Stimulated activated naive CD8-positive, alpha-beta T cell treated with anti-CD3 and anti-CD28 coated beads, Interleukin-15, amount 100 ng/mL, for 72 hours (primary cell): Measurements from ENCODE around the gene LRRFIP1.

ENCODE experiments used
- ATAC-seq: fragments of 150-1000 bp; cut with Tn5 transposase; 2 replicates; pipeline ENCODE4 v1.10.0; 2021; ENCODE audit warnings: mild to moderate bottlenecking, moderate library complexity
- DNase-seq, 2 donors: peaks; one replicate each; pipeline ENCODE4 v3.0.0; 2021 to 2022
- H3K27ac Mint-ChIP-seq, 2 donors: one replicate each; pipeline ENCODE4 v1.8.0; 2022; ENCODE audit warnings: mild to moderate bottlenecking in 2 of 2, mixed read lengths in 2 of 2, moderate library complexity in 2 of 2
- H3K27me3 Mint-ChIP-seq: one replicate; pipeline ENCODE4 v1.8.0; 2022; ENCODE audit warnings: mixed read lengths
- H3K4me1 Mint-ChIP-seq: one replicate; pipeline ENCODE4 v1.8.0; 2022; ENCODE audit warnings: mild to moderate bottlenecking, mixed read lengths
- H3K4me3 Mint-ChIP-seq, 2 donors: one replicate each; pipeline ENCODE4 v1.8.0; 2022; ENCODE audit warnings: mild to moderate bottlenecking in 2 of 2, mixed read lengths in 2 of 2, moderate library complexity in 1 of 2
- H3K9me3 Mint-ChIP-seq, 2 donors: one replicate each; pipeline ENCODE4 v1.8.0; 2022; ENCODE audit warnings: mixed read lengths in 2 of 2

Gene LRRFIP1

GRCh38 chr2:237625216-237625705, 2.1 kb upstream of the LRRFIP1 start:
- Mint-ChIP-seq H3K27ac (no peak overlapping the region), H3K4me3 (no peak overlapping the region), H3K4me1 (peaks cover 22% of the 10 kb centered on the region), H3K27me3 (peaks cover 31% of the 10 kb centered on the region), H3K9me3 (no peaks in the 10 kb centered on the region)
- ATAC-seq (no peak), DNase-seq (no peak)

DNA sequence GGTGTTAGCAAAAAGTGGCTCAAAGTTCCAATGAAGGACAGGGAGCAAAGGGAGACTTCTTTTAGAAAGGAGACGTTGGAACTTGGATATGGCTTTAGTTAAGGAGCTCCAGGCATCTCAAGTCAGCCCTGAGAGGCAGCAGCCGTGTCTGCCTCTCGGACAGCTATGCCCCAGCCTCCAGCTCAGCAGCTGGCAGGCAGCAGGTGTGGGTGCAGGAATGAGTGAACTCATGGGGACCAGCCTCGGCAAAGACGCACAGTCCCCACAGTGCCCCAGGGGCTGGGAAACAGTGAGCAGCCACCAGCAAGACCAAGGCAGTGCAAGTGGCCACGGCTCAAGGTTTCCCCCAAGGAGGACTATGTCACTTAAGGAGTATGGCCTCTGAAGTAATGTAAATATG, 1.6 kb upstream of the LRRFIP1 start:
- Mint-ChIP-seq H3K4me3 (no peak overlapping the region), H3K27me3 (peaks cover 31% of the 10 kb centered on the region), H3K4me1 (peaks cover 27% of the 10 kb centered on the region), H3K9me3 (no peaks in the 10 kb centered on the region), H3K27ac (no peak overlapping the region)
- DNase-seq, result no peak
- no peak for ATAC-seq

DNA sequence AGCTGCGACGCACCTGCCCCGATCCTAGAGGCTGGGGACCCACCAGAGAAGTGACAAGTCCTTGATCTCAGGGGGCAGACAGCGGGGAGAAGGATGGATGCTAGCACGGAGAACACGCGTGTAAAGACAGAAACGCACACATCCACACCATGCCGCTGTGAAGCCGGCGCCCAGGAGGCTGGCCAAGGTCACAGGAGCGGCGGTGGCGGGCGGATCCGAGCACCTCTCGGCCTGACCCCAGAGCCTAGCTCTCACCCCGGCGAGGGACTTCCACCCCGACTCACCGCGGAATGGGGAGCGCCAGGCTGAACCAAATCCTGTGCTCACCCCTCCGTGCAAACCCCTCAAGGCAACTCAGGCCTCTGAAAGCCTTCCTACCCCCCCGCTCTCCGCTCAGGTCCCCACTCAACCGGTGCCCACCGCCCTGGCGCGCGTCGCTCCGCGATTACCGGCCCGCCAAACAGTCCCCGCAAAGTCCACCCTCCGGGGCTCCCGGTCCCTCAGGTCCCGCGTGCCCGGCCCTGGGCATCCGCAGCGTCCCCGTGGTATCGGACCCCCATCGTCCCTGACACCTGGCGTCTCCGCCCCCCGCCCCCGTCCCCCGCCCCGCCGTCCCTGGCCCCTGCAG, 460 bp upstream of the LRRFIP1 start:
- Mint-ChIP-seq H3K9me3 (no peaks in the 10 kb centered on the region), H3K4me1 (peaks cover 34% of the 10 kb centered on the region), H3K27me3 (peaks cover 31% of the 10 kb centered on the region), H3K27ac (peak overlapping the region in 1 of 2 donors; percentile 86), H3K4me3 (peak overlapping the region; percentile 68 to 78)
- ATAC-seq (no peak), DNase-seq (no peak)

DNA sequence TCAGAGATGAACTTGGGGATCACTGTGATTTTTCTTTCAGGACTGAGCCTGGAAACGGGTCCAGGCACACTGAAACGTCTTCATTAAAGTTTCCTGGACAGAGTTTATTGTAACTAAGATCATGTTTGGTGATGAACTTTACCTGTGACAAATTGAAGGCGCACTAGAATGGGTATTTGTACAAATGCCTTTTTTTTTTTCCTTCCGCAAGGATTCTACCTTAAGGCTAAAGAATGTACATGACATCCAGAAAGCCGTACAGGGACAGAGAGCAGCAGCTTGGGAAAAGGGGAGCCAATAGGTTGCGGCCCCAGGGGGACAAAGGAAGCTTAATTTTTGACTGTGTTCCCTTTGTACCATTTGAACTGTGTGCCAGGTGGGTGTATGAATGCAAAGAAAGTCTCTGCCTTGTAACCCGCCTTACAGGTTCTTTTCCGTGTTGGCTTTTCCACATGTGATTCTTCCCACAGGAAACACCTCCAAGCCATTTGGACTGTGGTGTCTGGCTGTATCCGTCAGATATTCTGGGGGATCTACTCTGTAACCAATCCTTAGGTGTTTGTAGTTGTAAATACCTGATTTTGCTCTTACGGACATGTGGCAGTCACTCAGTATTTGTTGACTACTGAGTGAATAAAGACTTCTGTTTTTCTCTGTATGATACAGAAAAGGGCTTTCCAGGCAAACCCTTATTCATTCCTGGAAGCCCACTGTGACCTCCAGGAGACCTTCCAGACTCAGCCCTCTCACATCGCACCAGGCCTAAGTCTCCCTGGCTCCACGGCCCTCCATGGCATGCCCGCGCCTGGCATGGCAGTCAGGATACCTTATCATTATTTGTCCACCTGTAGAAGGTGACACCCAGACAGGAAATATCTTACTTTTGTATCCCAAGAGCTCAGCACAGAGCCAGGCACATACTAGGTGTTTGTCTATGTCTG, 1.1 kb downstream of the LRRFIP1 start:
- Mint-ChIP-seq H3K27me3 (peaks cover 37% of the 10 kb centered on the region), H3K4me3 (peak overlapping the region; percentile 80 to 83)

DNA sequence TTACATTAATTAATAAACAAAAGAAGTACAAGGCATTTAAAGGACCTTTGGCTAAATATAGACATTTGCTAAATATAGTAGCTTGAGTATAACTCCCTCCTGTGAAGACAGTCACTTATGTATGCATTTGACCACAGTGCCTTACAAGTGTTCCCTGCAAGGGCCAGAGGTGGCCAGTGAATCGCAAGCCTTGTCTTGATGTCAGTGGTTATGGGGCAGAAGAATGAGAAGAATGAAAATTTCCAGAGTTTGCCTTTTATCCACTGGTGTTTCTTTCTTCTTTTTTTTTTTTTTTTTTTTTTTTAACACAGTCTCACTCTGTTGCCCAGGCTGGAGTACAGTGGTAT, 1.8 kb downstream of the LRRFIP1 start:
- H3K9me3 Mint-ChIP-seq, result no peaks in the 10 kb centered on the region
- H3K4me1 Mint-ChIP-seq, result peaks cover 34% of the 10 kb centered on the region
- DNase-seq, result no peak
- peaks cover 37% of the 10 kb centered on the region for H3K27me3 Mint-ChIP-seq
- ATAC-seq, result no peak
- H3K4me3 Mint-ChIP-seq, result no peak overlapping the region
- H3K27ac Mint-ChIP-seq, result no peak overlapping the region

More for the DNA sequence above, 1.1 kb downstream of the LRRFIP1 start:
- peaks cover 34% of the 10 kb centered on the region for H3K4me1 Mint-ChIP-seq
- H3K27ac Mint-ChIP-seq, result no peak overlapping the region
- ATAC-seq, result no peak
- DNase-seq, result no peak
- no peaks in the 10 kb centered on the region for H3K9me3 Mint-ChIP-seq

DNA sequence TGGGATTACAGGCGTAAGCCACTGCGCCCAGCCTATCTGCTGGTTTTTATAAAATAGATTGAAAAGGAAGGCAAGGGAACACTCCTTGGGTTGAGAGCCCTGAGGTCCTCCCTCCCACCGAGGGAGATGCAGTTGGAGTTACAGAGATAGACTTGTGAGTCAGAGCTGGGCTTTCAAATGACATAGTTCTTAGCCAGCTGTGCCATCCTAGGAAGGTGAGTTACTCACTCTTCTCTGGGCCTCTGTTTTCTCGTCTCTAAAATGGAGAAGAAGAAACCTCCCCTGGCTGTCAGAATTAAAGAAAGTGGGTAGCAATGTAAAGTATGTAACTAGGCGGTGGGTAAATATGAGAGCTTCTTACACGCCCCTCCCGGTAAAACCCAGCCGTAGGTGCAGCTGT, 2.4 kb downstream of the LRRFIP1 start:
- Mint-ChIP-seq H3K4me3 (no peak overlapping the region), H3K27me3 (peaks cover 37% of the 10 kb centered on the region), H3K4me1 (peaks cover 34% of the 10 kb centered on the region), H3K27ac (no peak overlapping the region), H3K9me3 (peaks cover 2 to 5% of the 10 kb centered on the region in 2 donors)
- DNase-seq (no peak), ATAC-seq (no peak)

- DNase-seq (no peak), ATAC-seq (no peak)
- H3K27ac Mint-ChIP-seq, result peak overlapping the region in 1 of 2 donors; percentile 84
- H3K9me3 Mint-ChIP-seq, result peaks cover 5 to 10% of the 10 kb centered on the region in 2 donors
- peaks cover 31% of the 10 kb centered on the region for H3K27me3 Mint-ChIP-seq
- H3K4me3 Mint-ChIP-seq, result no peak overlapping the region
- H3K4me1 Mint-ChIP-seq, result peaks cover 34% of the 10 kb centered on the region
Observed at GRCh38 chr2:237630216-237631000, 3.0 kb downstream of the LRRFIP1 start.

- no peak for DNase-seq
- Mint-ChIP-seq H3K27me3 (peaks cover 24% of the 10 kb centered on the region), H3K9me3 (peaks cover 5 to 11% of the 10 kb centered on the region in 2 donors), H3K4me3 (no peak overlapping the region), H3K4me1 (peaks cover 35% of the 10 kb centered on the region), H3K27ac (peak overlapping the region in 1 of 2 donors; percentile 84)
- ATAC-seq, result no peak
Observed at GRCh38 chr2:237631007-237631785, 3.8 kb downstream of the LRRFIP1 start.

- DNase-seq, result no peak
- no peak overlapping the region for H3K4me3 Mint-ChIP-seq
- peaks cover 35% of the 10 kb centered on the region for H3K4me1 Mint-ChIP-seq
- no peak overlapping the region for H3K27ac Mint-ChIP-seq
- H3K27me3 Mint-ChIP-seq, result peaks cover 16% of the 10 kb centered on the region
- peaks cover 5 to 18% of the 10 kb centered on the region in 2 donors for H3K9me3 Mint-ChIP-seq
- no peak for ATAC-seq
Observed at GRCh38 chr2:237631801-237632585, 4.6 kb downstream of the LRRFIP1 start.

GRCh38 chr2:237633061-237633561, 5.7 kb downstream of the LRRFIP1 start:
- peaks cover 15% of the 10 kb centered on the region for H3K27me3 Mint-ChIP-seq
- peaks cover 5 to 18% of the 10 kb centered on the region in 2 donors for H3K9me3 Mint-ChIP-seq
- H3K4me1 Mint-ChIP-seq, result peaks cover 36% of the 10 kb centered on the region
- no peak overlapping the region for H3K4me3 Mint-ChIP-seq
- H3K27ac Mint-ChIP-seq, result no peak overlapping the region
- DNase-seq (no peak), ATAC-seq (no peak)

DNA sequence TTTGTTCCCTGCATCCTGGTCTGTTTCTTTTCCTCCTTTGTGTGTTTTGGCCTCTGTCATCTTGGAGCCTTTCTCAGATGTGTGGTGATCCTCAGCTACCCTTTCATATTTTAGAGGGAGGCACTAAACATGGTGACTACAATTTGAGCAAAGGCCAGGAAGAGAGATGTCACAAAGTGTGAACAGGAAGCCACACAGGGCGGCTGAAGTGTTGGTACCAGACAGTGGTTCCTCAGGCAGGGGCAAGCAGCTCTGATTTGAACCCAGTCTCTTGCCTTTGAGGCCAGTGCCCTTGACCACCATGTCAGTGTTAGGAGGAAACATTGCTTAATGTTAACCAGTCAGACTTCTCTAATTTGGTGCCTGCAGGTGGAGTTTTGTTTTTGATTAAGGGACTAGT, 9.2 kb downstream of the LRRFIP1 start:
- peaks cover 6% of the 10 kb centered on the region for H3K27me3 Mint-ChIP-seq
- no peak for DNase-seq
- H3K27ac Mint-ChIP-seq, result no peak overlapping the region
- H3K9me3 Mint-ChIP-seq, result peaks cover 5 to 18% of the 10 kb centered on the region in 2 donors
- ATAC-seq, result no peak
- H3K4me3 Mint-ChIP-seq, result no peak overlapping the region
- H3K4me1 Mint-ChIP-seq, result peaks cover 11% of the 10 kb centered on the region

DNA sequence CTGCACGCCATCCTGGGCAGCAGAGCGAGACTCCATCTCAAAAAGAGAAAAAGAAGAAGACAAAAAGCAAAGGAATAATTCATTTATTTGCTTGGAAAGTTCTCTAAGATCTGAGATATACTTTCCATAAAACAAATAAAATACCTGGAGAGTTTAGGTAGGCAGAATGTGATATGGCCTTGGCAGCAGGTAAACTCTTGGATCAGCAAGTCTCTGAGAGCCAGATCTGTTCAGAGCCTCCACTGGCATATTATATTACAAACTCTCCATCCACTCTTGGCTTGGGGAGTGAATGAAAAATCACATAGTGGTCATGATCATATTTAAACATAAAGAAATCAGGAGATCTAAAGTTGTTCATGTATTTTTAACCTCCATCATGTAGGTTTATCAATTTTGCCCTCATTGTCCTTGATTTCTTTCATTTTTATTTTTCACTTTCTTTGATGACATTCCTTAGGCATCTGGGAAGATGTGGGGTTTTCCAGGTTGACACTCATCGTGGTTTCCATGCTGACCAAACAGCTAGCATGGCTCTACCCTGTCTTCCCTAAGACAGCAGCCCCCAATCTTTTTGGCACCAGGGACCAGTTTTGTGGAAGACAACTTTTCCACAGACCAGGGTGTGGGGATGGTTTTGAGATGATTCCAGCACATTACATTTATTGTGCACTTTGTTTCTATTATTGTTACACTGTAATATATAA, 10.2 kb downstream of the LRRFIP1 start:
- Mint-ChIP-seq H3K9me3 (peaks cover 5 to 18% of the 10 kb centered on the region in 2 donors), H3K4me3 (no peak overlapping the region), H3K27me3 (peaks cover 4% of the 10 kb centered on the region), H3K4me1 (peaks cover 11% of the 10 kb centered on the region), H3K27ac (no peak overlapping the region)
- ATAC-seq (no peak), DNase-seq (no peak)

GRCh38 chr2:237638176-237638575, 10.8 kb downstream of the LRRFIP1 start:
- H3K4me1 Mint-ChIP-seq, result peaks cover 11% of the 10 kb centered on the region
- H3K9me3 Mint-ChIP-seq, result peaks cover 5 to 18% of the 10 kb centered on the region in 2 donors
- no peak for ATAC-seq
- no peaks in the 10 kb centered on the region for H3K27me3 Mint-ChIP-seq
- no peak overlapping the region for H3K27ac Mint-ChIP-seq
- no peak overlapping the region for H3K4me3 Mint-ChIP-seq
- no peak for DNase-seq
